ENCODE measurements around the gene CRMP1. TPM values are rescaled to one million over a fixed set of nuclear protein-coding genes. Genes with fewer than 3 reads are reported as not detected.

Gene CRMP1
- total RNA-seq, 1 donor from 2014 or later = 0.13 TPM

DNA sequence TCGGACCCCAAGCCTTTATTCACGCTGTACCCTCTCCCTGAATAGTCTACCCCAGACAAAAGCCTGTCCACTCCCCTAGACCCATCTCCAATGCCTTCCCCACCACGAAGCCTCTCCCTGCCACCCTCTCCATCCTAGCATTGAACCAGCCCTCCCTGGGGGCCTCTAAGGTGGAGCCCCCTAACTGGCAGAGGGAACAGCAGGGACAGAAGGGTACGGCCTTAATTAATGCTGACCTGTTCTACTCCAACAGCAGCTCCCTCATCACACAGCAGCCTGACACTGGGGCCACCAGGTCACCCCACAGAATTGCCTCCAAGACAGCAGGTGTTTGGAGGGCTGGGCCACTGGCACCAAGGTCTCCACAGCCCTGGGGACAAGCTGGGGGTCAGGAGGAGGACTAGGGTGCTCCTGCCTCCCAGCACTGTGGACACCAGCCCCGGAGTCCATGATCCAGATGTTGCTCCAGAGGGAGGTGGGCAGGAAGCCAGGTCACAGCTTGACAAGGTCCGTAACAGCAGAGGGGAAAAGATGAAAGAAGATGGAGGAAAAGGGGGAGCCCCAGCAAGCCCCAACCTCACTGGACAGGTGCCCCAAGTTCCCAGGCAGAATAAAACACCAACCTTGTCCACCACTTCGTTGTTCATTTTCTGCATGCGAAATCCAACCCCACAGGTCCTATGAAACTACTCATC lies 3.7 kb downstream of the CRMP1 start:
- no peak for DNase-seq (ENCODE audit: low read depth in 2 of 2)

DNA sequence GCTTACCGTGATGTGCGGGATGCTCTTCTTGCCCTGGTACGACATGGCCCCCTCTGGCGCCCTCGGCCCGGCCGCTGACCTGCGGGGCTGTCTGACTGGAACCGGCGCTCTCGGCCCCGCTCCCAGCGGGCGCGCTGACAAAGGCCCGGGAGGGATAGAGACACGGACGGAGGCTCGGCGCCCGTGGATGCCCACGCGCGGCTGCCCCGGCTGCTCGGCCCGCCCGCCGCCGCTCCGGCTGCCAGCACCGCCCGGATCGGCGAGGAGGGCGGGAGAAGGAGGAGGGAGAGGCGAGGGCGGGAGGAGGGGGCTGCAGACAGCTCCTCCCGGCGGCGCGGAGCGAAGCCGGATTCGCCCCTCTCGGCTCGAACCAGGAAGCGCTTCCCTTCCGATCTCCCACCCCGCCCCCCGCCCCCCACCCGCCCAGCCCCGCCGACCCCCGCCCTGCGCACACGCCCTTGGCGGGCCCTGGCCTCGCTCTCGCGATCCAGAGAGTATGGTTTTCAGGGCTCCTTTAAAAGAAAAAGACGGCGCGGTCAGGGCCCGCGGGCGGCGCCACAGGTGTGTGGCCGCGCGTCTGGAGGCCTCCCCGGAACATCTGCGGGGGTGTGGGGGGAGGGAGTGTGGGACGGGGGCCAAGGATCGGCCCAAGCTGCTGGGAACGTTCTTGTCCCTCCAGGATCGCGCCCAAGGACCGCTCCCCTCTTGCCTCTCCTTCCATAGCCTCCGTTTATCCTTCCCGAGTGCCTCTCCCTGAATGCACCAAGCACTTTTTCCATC lies 4.5 kb downstream of the CRMP1 start:
- DNase-seq (ENCODE audit: low read depth in 2 of 2) = no peak

DNA sequence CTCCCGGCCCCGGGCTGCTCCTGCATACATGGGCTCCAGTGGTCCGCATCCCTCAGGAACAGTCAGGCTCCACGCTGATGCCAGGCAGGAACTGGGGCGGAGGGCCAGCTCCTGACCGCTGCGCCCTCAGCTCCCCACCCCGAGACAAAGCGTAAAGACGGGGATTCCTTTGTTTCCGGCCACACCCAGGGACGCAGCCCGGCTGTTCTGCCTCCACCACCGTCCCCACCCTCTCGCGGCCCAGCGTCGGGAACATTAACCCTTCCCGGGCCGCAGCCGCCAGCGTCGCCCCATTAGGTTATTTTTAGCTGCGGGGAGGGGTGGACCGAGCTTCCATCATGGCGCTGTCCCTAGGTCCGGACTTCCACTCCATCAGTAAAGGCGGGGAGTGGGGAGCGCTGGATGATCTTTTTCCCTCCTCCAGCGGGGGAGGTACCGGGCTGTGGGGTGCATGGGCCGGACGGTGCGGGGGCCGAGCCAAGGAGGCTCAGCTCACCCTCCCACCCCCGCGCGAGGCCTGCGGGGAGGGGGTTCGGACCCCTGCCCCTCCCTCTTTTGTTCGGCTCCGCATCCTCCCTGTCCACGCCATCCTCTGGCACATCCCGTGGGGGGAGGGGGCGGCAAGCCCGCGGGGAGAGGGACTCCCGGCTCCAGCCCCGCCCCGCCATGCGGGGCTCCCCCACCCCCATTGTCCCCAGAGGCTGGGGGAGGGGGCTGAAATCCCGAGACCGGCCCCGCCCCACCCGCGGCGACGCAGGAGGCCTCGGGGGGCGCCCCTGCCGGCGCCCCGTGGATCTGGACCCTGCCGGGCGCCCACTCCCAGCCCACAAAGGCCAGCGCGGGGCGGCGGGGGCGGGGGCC lies 5.3 kb downstream of the CRMP1 start:
- DNase-seq (ENCODE audit: low read depth in 2 of 2) = no peak

DNA sequence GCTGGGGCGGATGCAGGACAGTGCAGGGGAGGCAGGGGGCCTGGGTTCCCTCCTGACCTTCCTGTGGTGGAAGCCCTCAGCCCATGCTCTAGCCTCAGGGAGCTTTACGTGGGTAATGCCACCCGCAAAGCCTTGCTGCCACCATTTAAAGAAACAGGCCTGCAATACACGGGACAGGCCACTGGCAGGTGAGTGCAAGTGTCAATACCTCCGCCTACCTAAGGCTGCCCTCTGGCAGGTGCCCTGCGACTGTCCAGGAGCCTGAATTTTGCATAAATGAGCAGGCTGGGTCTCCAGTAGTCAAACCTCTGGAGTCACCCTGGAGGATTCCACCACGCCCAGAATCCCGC lies 5.9 kb downstream of the CRMP1 start:
- no peak for DNase-seq (ENCODE audit: low read depth in 2 of 2)

DNA sequence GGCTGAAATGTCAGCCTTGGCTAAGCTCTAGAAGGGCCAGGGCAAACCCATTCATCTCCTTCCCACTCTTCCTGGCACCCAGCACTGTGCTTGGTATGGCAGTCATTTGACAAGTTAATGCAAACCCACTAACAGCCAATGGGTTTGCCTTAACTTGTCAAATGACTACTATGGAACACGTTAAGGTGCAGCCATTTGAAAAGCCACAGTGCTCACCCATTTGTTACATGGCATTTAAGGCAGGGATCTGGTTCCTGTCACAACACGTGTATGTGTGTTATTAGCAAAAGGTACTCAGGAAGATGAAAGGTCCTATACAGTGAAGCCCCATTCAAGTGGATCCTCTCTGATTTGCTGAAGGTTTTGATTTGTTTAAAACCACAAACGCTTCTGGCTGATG lies 7.2 kb downstream of the CRMP1 start:
- DNase-seq (ENCODE audit: low read depth in 2 of 2) = no peak

DNA sequence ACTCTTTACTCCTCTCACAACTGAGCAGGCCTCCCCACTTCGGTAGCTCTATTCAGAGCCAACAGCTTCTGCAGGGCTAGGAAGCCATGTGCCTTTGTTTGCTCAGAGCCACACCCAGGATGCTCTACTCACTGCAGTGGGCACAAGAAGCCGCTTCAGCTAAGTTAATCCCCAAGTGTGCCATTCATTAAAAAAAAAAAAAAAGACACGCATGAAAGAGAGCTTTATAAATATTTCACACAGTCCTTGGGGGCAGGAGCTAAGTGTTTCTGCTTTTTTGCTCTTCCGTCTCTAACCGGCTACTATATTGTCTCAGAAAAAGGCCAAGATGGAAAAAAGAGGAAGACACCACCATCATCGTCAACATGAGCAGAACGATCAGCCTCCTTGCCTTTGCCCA lies 8.1 kb downstream of the CRMP1 start:
- no peak for DNase-seq (ENCODE audit: low read depth in 2 of 2)

DNA sequence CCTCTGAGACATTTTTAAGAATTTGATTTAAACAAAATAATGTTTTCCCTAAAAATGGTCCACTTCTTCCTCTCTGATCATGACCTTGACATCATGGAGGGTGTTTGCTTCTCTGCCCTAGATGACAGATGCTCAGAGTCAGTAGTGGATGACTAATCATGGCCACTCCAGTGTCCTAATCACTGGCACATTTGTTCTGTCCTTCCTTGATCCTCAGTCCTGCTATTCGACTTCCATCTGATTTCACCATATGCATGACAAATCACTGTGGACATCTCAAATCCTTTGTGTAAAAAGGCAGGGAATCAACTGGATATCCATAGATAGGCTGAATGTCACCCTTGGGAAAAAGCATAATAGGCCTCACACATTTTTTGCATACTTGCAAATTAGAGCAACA lies 9.0 kb downstream of the CRMP1 start:
- DNase-seq (ENCODE audit: low read depth in 2 of 2) = no peak

DNA sequence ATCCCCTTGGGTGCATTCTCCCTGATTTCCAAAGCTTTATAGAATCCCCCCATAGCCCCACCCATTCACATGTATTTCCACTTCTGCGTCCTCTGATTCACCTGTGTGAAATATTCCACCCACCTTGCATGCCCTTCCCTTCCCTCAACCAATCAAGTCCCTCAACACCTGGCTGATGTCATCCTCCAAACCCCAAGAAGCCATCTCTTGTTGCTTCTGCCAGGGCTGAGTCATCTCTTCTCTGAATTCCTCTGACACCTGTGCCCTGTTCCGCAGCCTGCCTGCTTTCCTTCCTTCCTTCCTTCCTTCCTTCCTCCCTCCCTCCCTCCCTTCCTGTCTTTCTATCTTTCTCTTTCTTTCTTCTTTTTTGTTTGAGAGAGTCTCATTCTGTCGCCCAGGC lies 9.9 kb downstream of the CRMP1 start:
- no peak for DNase-seq (ENCODE audit: low read depth in 2 of 2)

DNA sequence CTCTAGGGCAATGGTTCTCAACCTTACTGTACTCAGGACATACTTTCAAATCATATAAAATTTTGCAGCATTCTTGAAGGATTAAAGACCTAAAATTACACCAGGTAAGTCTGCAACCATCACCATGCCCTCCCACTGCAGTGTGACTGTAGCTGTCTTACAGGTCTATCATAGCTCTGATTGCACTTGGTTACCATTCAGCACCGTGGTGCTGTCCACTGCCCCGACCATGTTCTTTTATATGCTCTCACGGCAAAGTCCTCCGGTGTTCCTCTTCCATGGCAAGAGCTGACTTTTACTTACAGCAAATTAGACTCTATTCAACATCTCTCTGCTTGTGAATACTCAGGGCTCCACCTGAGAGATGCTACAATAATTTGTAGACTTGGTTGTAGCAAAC lies 11.5 kb downstream of the CRMP1 start:
- no peak for DNase-seq (ENCODE audit: low read depth in 2 of 2)

DNA sequence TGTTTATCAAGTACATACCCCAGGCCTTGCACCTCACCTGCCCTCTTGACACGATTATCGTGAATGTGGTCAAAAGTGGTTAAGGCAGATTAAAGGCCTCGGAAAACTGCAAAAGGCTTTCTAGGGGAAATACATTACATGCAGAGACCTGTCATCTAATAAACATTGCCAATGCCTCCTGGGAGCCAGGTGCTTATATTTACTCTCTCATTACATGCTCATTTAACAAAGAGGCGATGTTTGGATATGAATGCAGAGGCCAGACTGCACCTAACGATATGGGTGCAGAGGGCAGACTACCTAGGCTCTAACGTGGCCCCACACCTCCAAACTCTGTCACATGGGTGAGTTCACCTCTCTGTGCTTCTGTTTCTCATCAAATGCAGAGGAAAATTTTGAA lies 14.5 kb downstream of the CRMP1 start:
- DNase-seq (ENCODE audit: low read depth in 2 of 2) = no peak

DNA sequence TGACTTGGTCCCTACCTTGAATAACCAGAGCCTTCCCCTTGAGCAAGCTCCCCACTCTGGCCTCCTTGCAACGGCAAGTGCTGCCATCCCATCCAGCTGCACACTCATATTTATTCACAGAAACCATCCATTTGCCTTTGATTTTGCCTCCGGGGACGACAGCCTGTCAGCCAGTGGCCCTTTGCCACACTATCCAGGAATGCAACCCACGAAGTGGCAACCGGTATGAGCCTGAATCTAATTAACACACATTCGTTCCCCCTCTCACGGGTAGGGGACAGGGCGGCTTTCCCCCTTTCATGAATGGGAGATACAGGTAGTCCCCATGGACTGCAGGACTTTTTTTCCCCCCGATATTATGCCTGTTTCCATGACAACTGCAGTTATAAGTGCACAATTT lies 15.5 kb downstream of the CRMP1 start:
- DNase-seq (ENCODE audit: low read depth in 2 of 2) = no peak

DNA sequence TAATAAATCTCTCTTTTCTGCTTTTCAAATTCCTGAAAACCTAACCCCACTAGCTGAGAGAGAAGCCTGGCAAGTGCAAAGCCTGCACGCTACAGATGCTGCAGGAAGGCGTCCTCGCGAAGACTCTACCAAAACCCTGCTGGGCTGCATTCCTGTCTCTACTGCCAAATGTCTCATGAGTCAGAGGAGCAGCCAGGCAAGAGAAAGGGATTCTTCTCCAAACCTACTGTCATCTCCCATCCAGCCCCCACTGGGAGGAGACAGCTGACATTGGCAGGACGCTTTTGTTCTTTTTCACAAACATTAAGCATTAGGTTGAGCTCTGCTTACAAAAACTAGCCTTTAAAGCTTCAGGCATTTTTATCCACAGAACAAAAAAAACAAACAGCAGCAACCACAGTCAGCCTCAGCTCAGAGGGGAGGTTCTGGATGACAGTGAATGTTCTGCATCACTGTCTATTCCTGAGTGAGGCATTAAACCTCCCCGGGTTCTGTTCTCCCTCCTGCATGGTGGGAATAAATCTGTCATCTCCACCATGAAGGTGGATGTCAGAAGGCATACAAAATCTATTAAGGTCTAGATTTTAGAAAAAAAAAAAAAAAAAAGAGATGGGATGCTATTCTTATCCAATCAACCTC lies 18.0 kb downstream of the CRMP1 start:
- no peak for DNase-seq (ENCODE audit: low read depth in 2 of 2)

DNA sequence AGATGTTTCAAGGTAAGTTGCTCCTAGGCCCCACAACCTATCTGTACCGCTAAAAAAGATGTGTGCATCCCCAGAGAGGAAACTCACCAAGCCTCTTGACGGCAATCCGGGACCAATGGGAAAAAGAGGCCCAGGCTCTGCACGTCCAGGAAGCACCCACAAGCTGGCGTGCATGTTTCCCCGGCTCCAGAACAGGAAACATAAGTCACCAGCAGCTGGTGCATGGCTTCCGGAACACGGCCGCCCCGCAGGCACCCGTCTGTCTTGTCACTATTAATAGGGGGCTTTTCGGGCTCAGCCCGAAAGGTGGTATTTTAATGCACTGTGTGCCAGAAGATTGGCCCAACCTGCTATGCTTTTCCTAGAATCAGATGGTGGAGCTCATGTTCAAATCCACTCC lies 22.2 kb downstream of the CRMP1 start:
- DNase-seq (ENCODE audit: low read depth in 2 of 2) = peak in 1 of 2 donors; percentile 47

DNA sequence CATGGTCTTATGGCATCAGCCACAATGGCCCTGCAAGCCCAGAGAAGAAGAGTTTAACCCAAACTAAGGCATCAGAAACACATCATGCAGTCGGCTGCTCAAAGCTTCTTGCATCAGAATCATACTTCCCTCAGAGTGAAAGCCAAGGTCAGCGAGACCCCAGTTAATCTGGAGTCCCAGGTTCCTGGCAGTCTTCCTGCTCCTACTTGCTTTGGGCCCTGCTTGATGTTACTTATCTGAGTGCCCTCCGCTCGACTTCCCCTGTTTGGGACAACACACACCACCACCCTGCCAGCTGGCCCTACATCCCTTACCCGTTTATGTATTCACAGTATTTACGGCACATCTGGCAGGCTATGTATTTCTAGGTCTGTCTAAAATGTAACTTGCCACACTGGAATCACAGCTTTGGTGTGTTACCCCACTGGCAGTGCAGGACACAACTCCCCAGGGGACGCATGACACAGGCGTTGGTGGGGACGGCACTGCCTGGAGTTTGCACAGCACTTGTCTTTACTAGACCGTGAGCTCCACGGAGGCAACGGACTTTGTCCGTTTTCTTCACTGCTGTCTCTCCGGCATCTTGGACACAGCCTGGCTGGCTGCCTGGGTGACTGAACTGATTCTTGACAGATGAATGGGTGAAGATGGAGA lies 22.8 kb downstream of the CRMP1 start:
- DNase-seq (ENCODE audit: low read depth in 2 of 2) = no peak

DNA sequence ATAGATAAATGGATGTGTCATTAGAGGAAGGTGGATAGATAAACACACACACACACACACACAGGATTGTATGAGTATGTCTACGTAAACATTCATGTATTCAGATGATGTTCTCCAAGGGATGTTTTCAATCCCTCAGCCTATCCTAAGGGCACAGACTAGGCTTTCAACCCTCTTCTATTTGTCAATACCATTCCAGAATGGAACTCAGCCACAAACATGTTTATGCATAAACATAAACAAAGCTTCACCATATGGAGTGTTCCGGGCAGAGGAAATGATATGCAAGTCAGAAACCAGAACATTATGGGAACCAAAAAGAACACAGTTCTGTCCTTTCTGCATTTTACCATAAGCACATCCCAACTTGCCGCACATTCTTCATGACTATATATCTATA lies 25.0 kb downstream of the CRMP1 start:
- DNase-seq (ENCODE audit: low read depth in 2 of 2) = no peak

DNA sequence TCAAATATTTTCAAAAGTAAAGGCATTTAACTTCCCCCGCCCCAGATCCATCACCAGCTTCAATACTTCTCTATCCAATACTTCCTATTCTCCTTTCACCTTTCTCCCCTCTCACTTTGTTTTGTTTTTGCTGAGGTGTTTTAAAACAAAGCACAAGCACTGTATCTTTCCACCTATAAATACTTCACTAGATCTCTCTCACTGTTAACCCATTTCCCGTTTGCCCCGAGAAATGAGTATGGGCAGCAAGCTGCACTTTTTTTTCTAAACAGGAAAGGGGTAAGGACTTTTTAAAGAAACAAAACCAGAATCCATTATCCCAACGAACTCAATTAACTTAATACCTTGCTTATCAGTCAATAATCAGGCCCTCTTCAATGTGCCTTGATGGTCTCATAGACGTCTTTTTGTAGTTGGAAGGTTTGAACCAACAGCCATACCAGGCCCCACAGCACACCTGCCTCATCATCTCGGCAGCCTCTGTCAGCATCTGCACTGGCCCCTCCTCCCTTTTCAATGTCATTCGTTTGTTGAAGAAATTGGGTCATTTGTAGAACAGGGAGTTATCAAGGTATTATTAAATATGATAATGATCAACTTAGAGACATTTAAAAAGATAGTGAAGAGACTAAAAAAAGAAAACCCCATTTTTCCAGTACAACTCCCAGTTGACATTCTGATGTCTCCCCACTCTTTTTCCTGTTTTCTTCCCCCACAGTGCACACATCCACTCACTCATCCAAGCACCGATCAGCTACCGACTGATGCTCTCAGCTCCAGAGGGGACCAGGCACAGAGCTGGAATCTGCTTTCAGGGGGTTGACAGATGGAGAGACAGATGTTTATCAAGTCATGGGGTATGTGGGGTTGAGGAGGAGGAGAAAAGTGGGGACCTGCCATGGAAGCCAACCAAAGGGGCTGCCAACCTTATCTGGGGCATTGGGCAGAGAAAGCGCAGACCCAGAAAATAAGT lies 25.8 kb downstream of the CRMP1 start:
- no peak for DNase-seq (ENCODE audit: low read depth in 2 of 2)

DNA sequence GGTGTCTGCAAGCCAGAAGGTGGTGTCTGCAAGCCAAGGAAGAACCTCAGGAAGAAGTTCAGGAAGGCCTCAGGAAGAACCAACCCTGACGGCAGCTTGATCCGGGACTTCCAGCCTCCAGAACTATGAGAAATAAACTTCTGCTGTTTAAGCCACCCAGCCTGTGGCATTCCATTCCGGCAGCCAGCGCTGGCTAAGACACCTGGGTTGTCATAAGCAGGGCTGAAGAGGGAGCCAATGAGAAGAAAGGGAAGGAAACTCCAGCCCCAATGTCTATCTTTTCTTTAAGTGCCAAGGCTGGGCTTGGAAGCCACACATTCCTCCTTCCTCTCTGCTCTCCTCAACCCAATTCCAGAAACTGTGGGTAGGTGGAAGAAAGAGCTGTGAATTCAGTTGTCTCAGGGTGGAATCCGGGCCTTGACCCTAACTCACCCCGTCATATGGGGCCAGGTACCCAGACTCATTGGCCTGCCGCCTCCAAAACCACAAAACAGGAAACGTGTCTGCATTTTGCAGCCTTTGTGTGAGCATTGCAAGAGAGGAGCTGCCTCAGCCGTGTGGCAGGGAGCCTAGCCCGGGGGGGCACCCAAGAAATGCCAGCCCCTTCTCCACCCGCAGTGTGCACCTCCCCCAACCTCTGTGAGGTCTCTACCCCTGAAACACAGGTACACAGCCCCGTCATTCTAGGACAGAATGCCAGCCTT lies 26.8 kb downstream of the CRMP1 start:
- DNase-seq (ENCODE audit: low read depth in 2 of 2) = no peak

DNA sequence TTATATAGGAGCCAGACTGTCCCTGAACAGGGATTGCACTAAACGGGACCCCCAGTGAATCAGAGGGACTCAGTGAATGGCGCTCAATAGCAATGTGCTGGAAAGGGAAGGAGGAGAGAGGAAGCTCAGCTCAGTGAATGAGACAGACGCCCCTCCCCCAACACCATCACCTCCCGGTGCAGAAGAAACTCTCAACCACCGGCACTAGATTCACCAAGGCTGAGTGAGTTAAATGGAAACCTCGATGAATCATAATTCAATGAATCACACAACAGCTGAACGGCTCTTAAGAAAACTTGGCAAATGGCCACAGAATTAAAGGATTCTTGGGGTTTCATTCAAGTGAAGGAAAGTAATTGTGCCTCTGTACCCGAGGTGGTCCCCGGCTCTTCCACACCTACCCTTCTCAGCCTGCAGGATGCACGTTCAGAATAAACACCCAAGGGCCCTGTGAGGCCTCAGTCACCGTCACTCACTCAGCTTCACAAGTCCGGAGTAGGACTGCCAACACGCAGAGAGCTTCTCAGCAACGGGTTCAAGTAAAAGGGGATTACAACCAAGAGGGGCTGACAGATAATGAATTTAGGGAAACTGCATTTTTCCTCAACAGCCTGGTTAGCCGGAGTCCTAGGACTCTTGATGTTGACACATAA lies 29.3 kb downstream of the CRMP1 start:
- peak in 1 of 2 donors; percentile 81 for DNase-seq (ENCODE audit: low read depth in 2 of 2)
